H4 (cell line): ENCODE data around the gene OTOP2. TPM values are rescaled to one million over a fixed set of nuclear protein-coding genes. Genes with fewer than 3 reads are reported as not detected.
"Not testable (repeated sequence)": the region's sequence is repeated elsewhere in the genome, so short reads cannot be mapped to it uniquely, and the experiment has no call there.

Experiments
- DNase-seq: peaks from one replicate; pipeline ENCODE4 v3.0.0-alpha.2; 2015; ENCODE audit warnings: low spot score
- total RNA-seq: library from RNA; depleted of rRNA; stranded (reverse); fragments of >200 nt; shearing (Covaris generic); gene quantifications from 2 replicates; pipeline ENCODE4 v1.2.3, GENCODE V29; 2014

The OTOP2 gene
- total RNA-seq, 1 experiment from 2014 or later: not detected

DNA sequence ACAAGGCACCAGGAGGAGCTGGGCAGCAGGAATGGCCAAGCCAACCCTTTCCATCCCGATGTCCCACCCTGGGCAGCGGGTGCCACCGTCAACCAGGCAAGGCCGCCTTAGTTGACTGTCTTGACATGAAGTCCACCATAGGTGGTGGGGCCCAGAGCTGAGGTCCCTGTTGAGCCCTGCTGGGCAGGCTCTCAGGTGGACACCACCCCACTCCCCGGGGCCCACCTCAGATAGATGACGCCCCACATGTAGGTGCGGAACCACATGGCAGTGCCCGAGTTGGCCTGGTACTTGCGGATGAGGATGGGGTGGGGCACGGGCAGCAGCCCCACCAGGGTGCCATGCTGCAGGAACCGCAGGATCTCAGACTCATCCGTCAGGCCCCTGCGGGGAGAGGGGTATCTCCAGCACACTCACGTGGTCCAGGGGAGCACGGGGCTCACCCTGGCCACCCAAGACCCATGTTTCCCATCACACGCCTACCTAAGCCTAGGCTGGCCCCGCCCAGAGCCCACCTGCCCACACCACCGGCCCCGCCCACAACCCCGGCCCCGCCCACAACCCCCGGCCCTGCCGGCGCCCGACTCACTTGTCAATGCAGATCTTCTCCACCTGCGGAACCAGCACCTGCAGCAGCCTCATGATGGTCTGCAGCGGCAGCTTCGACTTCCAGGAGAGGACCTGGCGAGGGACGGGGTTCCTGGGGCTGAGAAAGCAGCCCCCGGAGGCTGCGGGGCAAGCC is 27.8 kb downstream of the OTOP2 start:
- no peak for DNase-seq

DNA sequence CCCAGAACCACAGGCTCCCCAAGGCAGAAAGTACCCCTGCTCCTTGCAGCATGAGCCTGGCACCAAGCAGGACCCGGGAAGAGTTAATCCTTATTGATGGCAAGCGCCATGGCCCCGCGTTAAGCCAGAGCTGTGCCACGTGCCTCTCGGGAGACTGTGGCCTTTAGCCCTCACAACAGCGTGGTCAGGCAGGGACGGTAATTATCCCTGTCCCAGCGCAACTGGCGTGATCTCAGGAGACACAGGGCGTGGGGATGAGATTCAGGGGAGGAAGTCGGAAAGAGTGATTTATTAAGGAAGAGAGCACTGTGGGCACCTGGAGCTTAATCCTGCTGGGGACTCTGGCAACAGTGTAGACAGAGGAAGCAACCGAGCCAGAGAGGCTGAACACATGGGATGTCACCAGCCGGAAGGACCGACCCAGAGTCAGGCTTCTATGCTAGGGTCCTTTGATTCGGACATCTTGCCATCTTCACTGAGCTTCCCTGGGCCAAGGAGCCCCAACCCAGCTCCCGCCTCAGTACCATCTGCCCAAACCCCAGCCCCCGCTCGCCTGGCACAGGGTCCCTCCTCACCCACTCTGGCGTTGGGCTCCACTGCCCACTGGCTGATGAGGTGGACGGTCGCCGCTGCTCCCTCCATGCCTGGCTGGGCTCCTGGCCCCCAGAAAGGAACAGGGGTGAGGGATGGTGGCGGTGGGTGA is 28.5 kb downstream of the OTOP2 start:
- DNase-seq: no peak

DNA sequence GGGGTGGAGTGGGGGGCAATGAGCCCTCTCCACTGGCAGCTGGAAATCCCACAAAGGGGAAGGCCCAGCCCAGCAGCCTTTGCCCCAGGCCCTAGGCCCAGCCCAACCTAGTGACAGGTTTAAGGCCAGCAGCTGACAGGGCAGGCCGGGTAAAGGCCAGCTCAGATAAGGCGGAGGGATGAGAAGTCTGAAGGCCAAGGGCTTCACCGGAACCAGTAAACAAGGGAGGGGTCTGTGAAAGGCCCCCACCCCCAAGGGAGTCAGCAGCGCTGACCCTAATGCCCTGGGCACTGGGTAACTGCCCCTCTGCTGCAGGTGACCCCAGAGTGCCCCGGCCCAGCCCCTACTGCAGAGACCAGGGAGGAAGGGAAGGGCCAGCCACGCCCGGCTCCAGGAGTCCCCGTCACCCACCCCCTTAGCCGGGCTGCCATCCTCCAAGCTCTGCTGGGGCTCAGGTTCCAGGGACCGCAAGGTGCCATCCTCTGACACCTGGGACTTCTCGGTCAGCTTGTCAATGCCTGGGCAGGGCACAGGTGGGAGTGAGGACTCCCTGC is 29.1 kb downstream of the OTOP2 start:
- no peak for DNase-seq

DNA sequence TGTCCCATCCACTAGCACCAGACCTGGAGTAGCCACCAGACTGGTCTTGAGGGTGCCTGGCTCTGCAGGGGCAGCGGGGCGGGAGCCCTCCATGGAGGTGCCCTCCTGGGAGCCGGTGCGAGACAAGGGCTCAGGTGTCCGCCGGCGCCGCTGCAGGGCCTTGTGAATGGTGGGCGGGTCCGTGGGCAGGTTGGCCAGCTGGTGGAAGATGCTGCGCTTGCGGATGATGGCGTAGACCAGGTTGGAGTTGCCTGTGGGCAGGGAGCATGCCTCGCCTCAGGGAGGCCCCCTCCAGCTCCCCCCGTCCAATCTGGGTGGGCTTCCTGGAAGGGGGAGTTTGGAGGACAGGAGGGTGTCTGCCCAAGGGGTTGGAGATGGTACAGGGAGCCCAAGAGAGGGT is 30.0 kb downstream of the OTOP2 start:
- DNase-seq: no peak

DNA sequence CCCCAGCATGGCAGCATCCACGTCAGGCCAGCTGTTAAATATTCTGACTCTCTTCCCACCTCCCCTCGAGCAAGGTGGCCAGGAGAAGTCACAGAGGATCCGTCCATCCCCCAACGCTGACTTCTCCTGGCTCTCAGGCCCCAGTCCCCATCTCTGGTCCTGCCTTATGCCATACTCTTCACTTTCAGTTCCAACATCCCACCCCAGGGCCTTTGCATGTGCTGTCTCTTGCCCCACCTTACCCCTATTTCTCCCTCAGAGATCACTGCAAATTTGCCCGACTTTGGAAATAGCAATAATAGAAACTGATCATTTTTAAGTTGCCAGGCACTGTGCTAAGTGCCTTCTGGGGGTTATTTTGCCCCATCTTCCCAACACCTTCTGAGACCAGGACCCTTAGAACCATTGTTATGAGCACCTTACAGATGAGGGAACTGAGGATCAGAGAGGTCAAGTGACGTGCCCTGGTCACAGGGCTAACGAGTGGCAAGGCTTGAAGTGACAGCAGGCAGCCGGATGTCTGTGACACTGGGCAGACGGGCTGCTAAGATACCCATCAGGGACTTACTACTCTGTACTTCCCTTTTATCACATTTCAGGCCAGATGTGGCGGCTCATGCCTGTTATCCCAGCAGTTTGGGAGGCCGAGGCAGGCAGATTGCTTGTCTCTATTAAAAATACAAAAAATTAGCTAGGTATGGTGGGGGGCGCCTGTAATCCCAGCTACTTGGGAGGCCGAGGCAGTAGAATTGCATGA is 30.8 kb downstream of the OTOP2 start:
- no peak for DNase-seq

DNA sequence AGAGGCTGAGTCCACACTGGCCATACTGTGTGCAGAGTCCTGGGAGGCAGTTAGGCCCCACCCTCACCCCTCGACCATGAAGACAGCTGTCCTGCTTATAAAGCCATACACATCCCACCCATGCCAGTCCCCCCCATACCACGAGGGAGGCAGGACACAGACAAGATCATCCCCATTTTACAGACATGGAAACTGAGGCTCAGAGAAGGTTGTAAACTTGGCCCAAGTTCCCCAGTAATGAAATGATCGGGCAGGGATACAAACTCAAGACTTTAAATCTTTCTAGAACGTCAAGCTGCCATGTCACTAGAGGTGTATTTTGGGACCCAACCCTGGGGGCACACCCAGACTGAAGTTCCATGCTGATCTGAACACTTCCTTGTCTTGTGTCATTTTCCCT is 32.0 kb downstream of the OTOP2 start:
- DNase-seq: no peak

DNA sequence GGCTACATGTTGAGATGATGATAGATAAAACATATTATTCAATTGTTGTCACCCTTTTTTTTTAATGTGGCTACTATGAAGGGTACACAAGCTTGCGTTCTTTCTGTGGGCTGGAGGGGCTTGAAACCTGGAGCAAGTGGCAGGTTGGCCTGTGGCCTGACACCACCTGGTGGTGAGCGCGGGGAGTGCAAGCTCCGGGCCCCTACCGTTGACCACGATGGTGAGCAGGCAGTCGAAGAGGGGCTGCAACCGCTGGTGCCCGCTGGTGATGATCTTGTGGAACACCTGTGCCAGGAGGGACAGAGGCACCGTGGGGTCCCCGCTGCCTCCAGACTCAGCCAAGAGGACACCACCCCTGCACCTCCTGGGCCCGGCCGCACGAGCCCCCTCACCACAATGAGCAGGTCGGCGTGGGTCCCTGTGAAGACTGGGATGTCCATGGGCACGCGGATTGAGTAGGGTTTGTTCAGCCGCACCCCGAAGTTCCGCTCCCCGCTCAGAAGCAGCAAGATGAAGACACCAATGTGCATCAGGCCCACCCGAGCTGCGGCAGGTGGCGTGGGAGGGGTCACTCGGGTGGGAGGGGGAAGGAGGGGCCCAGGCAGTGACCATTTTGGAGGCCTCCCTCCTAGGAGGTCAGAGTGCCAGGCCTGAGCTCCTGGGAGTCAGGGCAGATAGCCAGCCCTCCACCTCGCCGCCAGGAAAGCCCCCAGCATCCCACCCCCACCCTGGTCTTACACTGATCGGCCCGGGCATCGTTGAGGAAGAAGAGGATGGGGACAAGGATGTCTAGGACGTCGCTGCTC is 34.1 kb downstream of the OTOP2 start:
- peak; percentile 44 for DNase-seq

DNA sequence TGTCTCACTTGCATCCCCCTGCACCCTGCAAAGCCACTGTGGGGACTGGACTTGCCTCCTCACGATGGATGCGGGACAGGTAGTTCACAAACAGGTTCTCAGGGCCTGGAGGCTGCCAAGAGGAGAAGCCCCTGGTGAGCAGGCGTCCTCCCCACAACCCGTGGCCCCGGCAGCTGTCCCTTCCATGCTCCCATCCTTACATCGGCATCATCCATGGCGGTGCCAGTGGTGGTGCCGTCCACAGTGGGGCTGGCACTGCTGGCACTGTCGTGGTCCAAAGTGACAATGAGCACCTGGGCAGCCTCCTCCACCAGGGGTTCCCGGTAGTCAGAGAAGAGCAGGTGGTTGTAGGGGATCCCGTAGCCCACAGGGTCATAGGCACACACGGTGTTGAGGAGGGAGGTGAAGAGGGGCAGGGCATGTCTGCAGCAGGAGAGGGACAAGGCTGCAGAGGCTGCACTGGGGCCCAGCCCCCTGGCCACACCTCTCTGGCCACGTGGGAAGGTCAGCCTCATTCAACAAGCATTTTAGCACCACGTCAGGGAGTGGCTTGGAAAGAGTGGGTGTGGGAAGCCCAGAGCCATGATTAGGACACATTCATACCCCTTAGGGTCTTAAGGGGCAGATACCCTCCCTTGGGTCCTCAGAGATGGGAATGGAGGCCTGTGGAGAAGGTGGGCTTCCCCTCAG is 35.9 kb downstream of the OTOP2 start:
- no peak for DNase-seq

DNA sequence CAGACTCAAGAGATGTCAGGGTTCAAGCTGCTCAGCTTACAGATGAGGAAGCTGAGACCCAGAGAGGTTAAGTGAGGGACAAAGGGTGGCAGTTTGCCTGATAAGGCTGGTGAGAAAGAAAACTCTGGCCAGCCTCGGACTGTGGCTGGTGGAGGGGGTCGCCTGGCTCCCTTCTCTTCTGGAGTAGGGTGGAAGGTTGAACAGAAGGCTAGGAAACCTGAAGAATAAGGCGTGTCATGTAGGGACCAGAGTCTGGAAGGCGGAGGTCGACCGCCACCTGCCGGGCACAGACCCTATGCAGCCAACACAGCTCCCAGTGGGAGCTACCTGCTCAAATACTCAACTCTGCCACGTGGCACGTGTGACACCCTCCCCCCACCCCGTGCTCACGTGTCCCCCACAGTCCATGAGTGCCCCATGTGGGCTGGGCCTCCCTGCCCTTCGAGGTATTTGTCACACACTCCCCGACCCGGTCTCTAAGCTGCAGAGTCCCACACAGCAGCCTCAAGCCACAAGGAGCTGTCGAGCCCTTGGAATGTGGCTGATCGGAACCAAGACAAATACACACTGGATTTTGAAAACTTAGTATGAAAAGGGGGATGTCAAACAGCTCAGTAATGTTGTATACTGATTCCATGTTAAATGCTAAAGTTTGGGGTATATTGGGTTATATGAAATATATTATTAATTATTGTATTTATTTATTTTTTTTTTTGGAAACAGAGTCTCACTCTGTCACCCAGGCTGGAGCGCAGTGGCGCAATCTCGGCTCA is 36.7 kb downstream of the OTOP2 start:
- peak; percentile 87 for DNase-seq

DNA sequence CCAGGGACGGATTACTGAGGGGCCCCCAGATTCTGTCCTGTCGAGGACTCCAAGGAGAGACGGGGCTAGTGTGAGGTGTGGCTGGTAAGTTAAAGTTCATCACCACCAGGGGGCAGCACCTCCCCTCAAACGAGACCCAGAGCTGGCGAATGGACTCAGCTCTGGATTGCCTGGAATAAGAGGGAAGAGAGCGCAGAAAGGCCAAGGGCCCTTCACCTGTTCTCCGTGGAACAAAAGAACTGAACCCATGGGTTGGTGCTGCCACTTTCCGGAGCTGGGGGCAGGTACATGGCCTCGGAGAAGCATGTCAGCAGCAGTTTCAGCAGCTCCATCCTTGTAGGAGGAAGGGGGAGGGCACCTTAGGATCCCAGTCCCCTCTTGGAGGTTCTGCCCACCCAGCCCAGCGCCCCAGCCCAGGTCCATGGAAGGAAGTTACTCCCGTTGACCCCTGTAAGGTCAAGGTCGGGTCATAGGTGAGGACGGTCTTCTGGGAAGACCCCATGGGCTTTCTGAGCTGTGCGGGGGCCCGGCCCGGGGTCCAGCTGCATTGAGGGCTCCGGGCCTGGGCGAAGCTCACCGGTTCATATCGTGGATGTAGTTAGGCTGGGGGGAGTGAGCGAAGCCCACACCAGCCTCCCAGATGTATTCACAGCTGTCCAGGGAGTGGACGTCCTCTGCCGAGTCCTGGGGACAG is 37.7 kb downstream of the OTOP2 start:
- peak; percentile 87 for DNase-seq

DNA sequence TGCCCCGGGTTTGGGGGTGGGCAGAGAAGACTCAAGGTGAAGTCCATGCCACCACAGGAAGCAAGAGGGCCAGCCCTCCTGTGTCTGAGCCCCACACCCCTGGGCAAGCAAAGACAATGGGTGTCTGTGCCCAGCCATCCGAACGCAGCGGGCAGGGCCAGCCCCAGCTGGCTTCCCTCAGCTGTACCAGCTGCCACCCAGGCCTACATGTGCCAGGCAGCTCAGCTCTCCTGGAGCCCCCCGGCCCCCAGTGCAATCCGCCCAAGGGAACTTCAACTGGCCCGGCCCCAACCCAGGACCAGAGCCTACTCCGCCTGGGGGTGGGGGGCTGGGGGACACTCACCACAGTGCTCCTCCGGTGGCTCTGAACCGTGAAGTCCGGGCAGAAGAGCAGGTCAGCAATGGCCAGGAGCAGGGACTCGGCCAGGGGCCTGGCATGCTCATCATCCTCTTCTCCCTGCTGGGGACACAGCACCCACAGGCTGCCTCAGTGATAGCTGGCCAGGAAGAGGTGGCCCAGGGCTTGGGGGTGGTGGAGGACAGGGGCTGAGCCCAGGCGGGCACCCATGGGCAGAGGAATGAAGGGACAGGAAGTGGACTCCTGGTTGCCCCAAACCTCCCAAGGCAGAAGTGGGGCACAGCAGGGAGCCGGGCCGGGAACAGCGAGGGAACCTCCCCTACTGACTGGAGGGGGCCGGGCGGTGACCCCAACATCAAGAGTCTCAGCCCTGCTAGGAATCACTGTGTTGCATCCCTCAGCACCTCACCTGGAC is 38.7 kb downstream of the OTOP2 start:
- DNase-seq: no peak

DNA sequence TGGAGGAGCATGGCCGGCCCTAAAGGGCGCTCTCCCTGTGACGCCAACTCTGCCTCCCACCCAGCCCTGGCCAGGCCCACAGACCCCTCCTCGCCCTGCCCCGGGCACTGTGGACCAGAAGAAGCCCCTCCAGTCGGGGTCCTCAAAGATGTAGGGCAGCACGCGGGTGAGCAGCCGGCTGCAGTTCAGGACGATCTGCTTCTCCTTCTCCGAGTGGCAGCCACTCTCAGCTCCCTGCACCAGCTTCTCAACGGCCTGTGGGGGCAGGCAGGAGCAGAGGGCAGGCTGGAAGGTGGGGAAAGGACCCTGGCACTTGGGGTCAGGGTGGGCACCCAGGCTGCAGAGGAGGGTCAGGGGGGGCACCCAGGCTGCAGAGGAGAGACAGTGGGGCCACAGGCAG is 39.6 kb downstream of the OTOP2 start:
- no peak for DNase-seq

DNA sequence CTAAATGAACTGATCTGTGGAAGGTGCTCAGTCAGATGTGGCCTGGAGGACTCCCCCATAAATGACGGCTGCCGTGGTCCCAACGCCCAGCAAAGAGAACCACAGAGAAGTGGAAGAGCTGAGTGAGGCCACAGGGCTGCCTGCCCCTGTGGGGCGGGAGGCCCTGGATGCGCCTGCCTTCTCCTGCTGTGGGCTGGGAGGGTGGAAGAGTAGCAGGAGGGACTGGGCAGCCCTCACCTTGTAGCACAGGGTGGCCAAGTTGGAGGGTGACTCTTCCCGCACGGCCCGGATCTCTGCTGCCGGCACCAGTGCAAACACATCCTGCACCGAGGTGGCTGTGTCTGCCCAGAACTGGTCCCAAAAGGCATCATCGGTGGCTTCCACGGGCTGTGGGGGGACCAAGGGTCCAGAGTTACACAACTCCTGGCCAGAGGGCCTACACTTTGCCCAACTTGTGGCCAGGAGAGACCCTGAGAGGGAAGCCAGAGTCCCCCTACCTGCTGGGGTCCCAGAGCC is 40.2 kb downstream of the OTOP2 start:
- no peak for DNase-seq

DNA sequence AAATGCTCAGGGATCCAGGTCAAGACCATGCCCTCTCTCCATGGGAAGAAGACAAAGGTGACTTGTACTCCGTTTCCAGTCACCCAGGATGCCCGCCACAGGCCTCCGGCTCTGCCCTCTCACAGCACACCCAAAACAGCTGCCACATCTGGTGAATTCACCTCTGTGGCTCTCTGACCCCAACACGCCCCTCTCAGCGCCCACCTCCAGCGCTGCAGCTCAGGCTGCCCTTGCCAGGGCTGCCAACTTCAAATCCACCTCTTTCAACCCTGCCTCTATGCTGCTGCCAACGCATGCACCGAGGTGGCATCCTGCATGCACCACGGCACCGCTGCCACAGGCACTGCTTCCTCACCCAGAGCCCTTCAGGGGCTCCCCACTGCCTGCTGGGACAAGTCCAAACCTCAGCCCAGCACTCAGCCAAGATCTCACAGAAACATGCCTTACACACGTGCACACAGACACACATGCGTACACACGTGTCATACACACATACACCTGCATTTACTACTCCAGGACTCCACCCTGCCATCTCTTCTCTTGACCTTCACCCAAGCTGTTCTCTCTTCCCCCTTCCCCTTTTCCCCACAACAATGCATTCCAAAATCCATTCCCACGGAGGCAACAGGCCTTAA is 41.0 kb downstream of the OTOP2 start:
- DNase-seq: no peak

DNA sequence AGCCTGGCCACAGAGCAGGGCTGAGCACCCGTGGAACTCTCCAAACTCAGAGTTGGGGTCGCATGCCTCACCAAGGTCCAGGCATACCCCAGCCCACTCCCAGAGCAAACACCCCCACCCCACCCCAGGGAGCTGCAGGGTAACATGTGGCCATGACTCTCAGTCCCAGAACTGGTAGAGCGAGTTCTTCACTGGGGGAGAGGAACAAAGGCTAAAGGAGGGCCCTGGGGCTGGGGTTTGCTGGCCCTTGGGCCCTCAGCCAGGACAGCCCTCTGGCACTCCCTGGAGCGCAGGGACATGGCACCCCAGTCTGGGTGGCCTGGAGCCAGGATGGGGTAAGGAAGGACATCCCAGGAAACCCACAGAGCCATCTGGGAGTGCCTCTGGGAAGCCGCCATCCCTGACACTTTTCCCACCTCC is 44.3 kb downstream of the OTOP2 start:
- DNase-seq: no peak

DNA sequence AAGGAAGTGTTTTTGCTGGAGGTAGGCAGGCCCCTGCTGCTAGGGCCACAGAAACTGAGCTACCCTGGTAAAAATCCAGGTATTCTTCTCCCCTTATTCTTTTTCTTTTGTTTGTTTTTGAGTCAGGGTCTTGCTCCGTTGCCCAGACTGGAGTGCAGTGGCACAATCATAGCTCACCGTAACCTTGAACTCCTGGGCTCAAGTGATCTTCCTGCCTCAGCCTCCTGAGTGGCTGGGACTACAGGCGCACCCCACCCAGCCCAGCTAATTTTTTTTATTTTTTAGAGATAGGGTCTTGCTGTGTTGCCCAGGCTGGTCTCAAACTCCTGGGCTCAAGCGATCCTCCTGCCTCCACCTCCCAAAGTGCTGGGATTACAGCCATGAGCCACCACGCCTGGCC is 45.4 kb downstream of the OTOP2 start:
- DNase-seq: not testable (repeated sequence)

DNA sequence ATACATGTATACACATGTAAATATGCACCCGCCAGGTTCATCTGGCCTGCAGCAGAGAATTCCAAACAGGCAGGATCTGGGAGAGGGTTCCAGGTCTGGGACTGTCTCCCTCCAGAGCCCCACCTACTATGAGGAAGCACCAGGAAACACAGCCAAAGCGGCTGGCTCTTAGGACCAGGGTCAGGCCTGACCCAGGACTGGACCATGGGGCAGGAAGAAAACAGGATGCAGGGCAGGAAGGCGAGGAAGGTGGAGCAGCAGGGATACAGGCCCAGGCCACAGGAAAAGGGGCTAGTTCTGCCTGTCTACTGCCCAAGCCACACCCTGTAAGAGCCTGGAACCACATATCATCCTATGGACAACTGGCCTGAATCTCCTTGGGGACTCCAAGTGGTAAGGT is 46.3 kb downstream of the OTOP2 start:
- no peak for DNase-seq
